ENCODE data around the gene MEGF10. TPM values are rescaled to one million over a fixed set of nuclear protein-coding genes. Genes with fewer than 3 reads are reported as not detected.

MEGF10 gene
- polyA plus RNA-seq, 1 donor from 2014 or later: 0.05 TPM

DNA sequence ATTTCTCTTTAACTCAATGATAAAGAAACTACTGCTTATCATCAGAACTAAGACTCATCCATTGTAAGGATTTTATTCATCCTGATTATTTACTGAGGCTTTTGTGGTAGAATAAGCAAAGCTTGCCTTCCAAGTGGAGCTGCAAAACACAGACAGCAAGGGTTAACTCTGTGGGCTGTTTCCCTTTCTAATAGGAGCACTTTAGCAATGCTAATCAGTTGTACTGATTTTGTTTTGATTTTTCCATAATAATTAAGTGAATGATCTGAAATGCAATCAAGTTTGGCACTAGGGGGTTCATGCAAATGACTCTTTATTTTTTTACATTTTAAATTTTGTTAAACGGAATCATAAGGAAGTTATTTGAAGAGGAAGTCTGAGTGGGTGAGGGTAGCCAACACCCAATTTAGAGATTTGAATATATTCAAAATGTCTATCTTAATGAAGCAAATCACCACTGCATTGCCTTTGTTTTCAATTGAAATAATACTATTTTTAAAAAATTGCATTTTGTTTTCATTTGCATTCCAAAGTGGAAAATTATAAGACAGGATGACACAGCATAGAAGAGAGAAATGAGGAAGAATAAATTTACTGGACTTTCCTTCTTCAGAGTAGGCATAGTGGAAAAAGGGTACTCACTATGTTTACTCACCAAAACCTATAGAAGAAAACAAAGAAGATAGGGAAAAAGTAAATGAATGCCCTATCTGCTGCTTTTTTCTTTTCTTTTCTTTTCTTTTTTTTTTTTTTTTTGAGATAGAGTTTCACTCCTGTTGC, 36.6 kb downstream of the MEGF10 start:
- Histone ChIP-seq H3K9me2 (ENCODE audit: insufficient read depth, low read length) (no peaks in the 10 kb centered on the region), H3K4me2 (ENCODE audit: low read length) (no peak overlapping the region), H3K79me2 (replicated peaks; ENCODE audit: insufficient read depth, low read length) (no peaks in the 10 kb centered on the region), H2AFZ (ENCODE audit: low read depth, low read length) (no peak overlapping the region), H3K4me3 (ENCODE audit: low read length) (no peak overlapping the region), H3K36me3 (ENCODE audit: insufficient read depth, low read length) (no peaks in the 10 kb centered on the region), H3K9ac (ENCODE audit: low read length) (no peak overlapping the region), H3K9me3 (ENCODE audit: low read length) (no peaks in the 10 kb centered on the region), H4K20me1 (ENCODE audit: insufficient read depth) (no peaks in the 10 kb centered on the region), H3F3A (ENCODE audit: insufficient read depth, low read length, poor library complexity, severe bottlenecking) (no peaks in the 10 kb centered on the region), H3K27me3 (ENCODE audit: insufficient read depth, low read depth, low read length) (no peaks in the 10 kb centered on the region), H3K27ac (ENCODE audit: low read length) (no peak overlapping the region)
- TF ChIP-seq TAF1 (IDR thresholded peaks at IDR 0.05; ENCODE audit: low read depth) (no peak), RAD21 (conservative IDR thresholded peaks at IDR 0.05) (no peak), MXI1 (conservative IDR thresholded peaks at IDR 0.05; ENCODE audit: poor library complexity, severe bottlenecking) (no peak), EP300 (conservative IDR thresholded peaks at IDR 0.05; ENCODE audit: poor library complexity, severe bottlenecking) (no peak), SMC3 (conservative IDR thresholded peaks at IDR 0.05; ENCODE audit: poor library complexity) (no peak), POLR2AphosphoS5 (IDR thresholded peaks at IDR 0.05) (no peak), EZH2 (IDR thresholded peaks at IDR 0.05; ENCODE audit: borderline replicate concordance, insufficient read depth, low read length, poor library complexity, severe bottlenecking) (no peak)
- TF ChIP-seq, protein P1, sequence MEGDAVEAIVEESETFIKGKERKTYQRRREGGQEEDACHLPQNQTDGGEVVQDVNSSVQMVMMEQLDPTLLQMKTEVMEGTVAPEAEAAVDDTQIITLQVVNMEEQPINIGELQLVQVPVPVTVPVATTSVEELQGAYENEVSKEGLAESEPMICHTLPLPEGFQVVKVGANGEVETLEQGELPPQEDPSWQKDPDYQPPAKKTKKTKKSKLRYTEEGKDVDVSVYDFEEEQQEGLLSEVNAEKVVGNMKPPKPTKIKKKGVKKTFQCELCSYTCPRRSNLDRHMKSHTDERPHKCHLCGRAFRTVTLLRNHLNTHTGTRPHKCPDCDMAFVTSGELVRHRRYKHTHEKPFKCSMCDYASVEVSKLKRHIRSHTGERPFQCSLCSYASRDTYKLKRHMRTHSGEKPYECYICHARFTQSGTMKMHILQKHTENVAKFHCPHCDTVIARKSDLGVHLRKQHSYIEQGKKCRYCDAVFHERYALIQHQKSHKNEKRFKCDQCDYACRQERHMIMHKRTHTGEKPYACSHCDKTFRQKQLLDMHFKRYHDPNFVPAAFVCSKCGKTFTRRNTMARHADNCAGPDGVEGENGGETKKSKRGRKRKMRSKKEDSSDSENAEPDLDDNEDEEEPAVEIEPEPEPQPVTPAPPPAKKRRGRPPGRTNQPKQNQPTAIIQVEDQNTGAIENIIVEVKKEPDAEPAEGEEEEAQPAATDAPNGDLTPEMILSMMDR (IDR thresholded peaks at IDR 0.05; ENCODE audit: poor library complexity, severe bottlenecking): no peak
- TF ChIP-seq, protein P2, sequence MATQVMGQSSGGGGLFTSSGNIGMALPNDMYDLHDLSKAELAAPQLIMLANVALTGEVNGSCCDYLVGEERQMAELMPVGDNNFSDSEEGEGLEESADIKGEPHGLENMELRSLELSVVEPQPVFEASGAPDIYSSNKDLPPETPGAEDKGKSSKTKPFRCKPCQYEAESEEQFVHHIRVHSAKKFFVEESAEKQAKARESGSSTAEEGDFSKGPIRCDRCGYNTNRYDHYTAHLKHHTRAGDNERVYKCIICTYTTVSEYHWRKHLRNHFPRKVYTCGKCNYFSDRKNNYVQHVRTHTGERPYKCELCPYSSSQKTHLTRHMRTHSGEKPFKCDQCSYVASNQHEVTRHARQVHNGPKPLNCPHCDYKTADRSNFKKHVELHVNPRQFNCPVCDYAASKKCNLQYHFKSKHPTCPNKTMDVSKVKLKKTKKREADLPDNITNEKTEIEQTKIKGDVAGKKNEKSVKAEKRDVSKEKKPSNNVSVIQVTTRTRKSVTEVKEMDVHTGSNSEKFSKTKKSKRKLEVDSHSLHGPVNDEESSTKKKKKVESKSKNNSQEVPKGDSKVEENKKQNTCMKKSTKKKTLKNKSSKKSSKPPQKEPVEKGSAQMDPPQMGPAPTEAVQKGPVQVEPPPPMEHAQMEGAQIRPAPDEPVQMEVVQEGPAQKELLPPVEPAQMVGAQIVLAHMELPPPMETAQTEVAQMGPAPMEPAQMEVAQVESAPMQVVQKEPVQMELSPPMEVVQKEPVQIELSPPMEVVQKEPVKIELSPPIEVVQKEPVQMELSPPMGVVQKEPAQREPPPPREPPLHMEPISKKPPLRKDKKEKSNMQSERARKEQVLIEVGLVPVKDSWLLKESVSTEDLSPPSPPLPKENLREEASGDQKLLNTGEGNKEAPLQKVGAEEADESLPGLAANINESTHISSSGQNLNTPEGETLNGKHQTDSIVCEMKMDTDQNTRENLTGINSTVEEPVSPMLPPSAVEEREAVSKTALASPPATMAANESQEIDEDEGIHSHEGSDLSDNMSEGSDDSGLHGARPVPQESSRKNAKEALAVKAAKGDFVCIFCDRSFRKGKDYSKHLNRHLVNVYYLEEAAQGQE (IDR thresholded peaks at IDR 0.05; ENCODE audit: borderline replicate concordance): no peak

DNA sequence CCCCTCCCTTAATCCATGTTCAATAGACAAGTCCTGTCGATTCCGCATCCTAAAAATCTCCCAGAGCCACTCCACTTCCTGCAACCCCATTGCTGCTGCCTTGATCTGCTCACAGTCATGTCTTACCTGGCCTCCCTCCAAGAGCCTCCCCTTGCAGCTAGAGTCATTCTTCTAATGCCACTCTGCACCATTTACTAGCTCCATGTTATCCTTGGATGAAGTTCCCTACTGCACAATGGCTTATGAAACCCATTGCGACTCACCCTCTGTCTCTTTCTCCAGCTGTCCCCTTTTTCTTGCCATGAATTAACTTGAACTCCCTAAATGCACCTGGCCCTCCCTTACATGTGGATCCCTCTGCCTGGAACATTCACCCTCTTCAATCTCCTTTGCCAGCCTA, 39.5 kb downstream of the MEGF10 start:
- H3F3A ChIP-seq (ENCODE audit: insufficient read depth, low read length, poor library complexity, severe bottlenecking): no peaks in the 10 kb centered on the region
- H3K9me2 ChIP-seq (ENCODE audit: insufficient read depth, low read length): no peaks in the 10 kb centered on the region
- H3K27me3 ChIP-seq (ENCODE audit: insufficient read depth, low read depth, low read length): no peaks in the 10 kb centered on the region
- H3K4me2 ChIP-seq (ENCODE audit: low read length): no peak overlapping the region
- no peak for TF ChIP-seq SMC3 (conservative IDR thresholded peaks at IDR 0.05; ENCODE audit: poor library complexity)
- no peak for TF ChIP-seq POLR2AphosphoS5 (IDR thresholded peaks at IDR 0.05)
- TF ChIP-seq, protein P2 (IDR thresholded peaks at IDR 0.05; ENCODE audit: borderline replicate concordance): no peak
- TF ChIP-seq RAD21 (conservative IDR thresholded peaks at IDR 0.05): no peak
- no peak for TF ChIP-seq MXI1 (conservative IDR thresholded peaks at IDR 0.05; ENCODE audit: poor library complexity, severe bottlenecking)
- TF ChIP-seq EZH2 (IDR thresholded peaks at IDR 0.05; ENCODE audit: borderline replicate concordance, insufficient read depth, low read length, poor library complexity, severe bottlenecking): no peak
- no peak for TF ChIP-seq TAF1 (IDR thresholded peaks at IDR 0.05; ENCODE audit: low read depth)
- no peak for TF ChIP-seq EP300 (conservative IDR thresholded peaks at IDR 0.05; ENCODE audit: poor library complexity, severe bottlenecking)
- TF ChIP-seq, protein P1 (IDR thresholded peaks at IDR 0.05; ENCODE audit: poor library complexity, severe bottlenecking): no peak
- no peaks in the 10 kb centered on the region for H3K9me3 ChIP-seq (ENCODE audit: low read length)
- H2AFZ ChIP-seq (ENCODE audit: low read depth, low read length): no peak overlapping the region
- no peaks in the 10 kb centered on the region for H4K20me1 ChIP-seq (ENCODE audit: insufficient read depth)
- H3K36me3 ChIP-seq (ENCODE audit: insufficient read depth, low read length): no peaks in the 10 kb centered on the region
- H3K9ac ChIP-seq (ENCODE audit: low read length): no peak overlapping the region
- no peak overlapping the region for H3K27ac ChIP-seq (ENCODE audit: low read length)
- no peaks in the 10 kb centered on the region for H3K79me2 ChIP-seq (replicated peaks; ENCODE audit: insufficient read depth, low read length)
- no peak overlapping the region for H3K4me3 ChIP-seq (ENCODE audit: low read length)

Measured in neural cell (in vitro differentiated cells).